Measurements from ENCODE around the gene C1QL2.

- TF ChIP-seq CTCF (IDR thresholded peaks at IDR 0.05) (no peak), POLR2A (IDR thresholded peaks at IDR 0.05) (no peak)
Observed at GRCh38 chr2:119195001-119195400, 36.5 kb upstream of the C1QL2 start.

All from adrenal gland (tissue), 5 donors.